Adipocyte (in vitro differentiated cells): ENCODE measurements around the gene TUBD1.

Experiments
- DNase-seq: peaks from one replicate; pipeline ENCODE4 v3.0.0-alpha.2; 2015; ENCODE audit warnings: low read depth
- H3K27me3 ChIP-seq: replicated peaks from 2 replicates; pipeline ENCODE4 v1.7.0; 2013; ENCODE audit warnings: mild to moderate bottlenecking, low read length, moderate library complexity; ENCODE audit not compliant: control insufficient read depth, insufficient read depth
- H3K36me3 ChIP-seq: 2 replicates; pipeline ENCODE4 v1.7.0; 2013; ENCODE audit warnings: low read length, mild to moderate bottlenecking, moderate library complexity; ENCODE audit not compliant: control insufficient read depth, insufficient read depth, severe bottlenecking
- H3K4me1 ChIP-seq: 2 replicates; pipeline ENCODE4 v1.7.0; 2013; ENCODE audit warnings: mild to moderate bottlenecking, low read length, moderate library complexity; ENCODE audit not compliant: control insufficient read depth, insufficient read depth
- H3K4me3 ChIP-seq: 2 replicates; pipeline ENCODE4 v1.7.0; 2013; ENCODE audit warnings: mild to moderate bottlenecking, low read length, moderate library complexity
- H3K9ac ChIP-seq: 2 replicates; pipeline ENCODE4 v1.7.0; 2013; ENCODE audit warnings: mild to moderate bottlenecking, low read length, moderate library complexity
- H3K9me3 ChIP-seq: 2 replicates; pipeline ENCODE4 v1.7.0; 2013; ENCODE audit warnings: mild to moderate bottlenecking, low read length, moderate library complexity; ENCODE audit not compliant: control insufficient read depth

Gene TUBD1

GRCh38 chr17:59810894-59811153 is 81.9 kb downstream of the TUBD1 start:
- H3K36me3 ChIP-seq = peaks cover 11% of the 10 kb centered on the region
- peak overlapping the region; percentile 58 for H3K9ac ChIP-seq
- H3K9me3 ChIP-seq = no peaks in the 10 kb centered on the region
- DNase-seq = peak; percentile 42
- no peak overlapping the region for H3K4me3 ChIP-seq
- no peaks in the 10 kb centered on the region for H3K27me3 ChIP-seq
- peaks cover 49% of the 10 kb centered on the region for H3K4me1 ChIP-seq
